ENCODE results near the gene EFNA4.
"Not testable (repeated sequence)": the region's sequence is repeated elsewhere in the genome, so short reads cannot be mapped to it uniquely, and the experiment has no call there.

Gene EFNA4

DNA sequence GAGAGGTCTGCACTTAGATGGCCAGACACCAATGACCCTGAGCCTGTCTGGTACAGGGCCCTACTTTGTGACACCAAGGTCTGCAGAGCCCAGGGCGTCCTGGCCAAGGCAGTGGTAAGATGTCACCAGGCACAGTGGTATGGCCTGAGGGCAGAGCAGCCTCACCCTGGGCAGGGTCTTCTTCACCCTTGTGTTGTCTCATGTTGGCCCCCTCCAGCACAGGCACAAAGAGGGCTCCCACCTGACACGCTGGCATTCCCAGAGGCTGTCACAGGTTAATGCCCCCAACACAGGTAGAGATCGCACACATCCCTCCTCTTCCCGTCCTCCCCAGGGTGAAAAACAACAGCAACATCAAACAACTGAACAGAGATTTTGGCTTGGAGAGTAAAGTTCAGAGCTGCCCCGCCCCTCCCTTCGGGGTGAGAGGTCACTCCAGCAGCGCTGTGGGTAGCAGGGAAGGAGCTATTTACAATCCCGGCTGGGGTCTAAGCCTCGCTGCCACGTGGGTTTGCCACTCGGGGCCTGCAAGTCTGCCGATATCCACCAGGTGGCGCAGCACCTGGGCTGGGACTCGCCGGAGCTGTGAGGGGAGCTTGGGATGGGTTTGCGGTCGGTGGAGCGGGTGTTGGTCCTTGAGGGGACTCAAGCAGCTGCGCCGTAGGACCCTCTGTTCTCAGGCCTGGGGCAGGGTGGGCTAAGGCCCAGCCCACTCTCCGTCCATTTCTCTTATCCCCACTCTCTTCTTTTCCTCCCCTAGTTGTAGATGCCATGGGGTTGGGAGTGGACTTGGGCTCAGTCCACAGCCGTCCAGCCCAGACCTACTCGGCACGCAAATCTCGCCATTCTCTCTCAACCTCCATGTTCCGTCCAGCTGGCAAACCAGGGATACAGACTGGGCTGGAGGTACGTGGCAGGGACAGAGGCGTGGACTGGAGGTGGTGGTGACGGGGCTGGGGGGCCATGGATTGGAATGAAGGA lies 27.8 kb downstream of the EFNA4 start:
- peak; percentile 64 for DNase-seq

DNA sequence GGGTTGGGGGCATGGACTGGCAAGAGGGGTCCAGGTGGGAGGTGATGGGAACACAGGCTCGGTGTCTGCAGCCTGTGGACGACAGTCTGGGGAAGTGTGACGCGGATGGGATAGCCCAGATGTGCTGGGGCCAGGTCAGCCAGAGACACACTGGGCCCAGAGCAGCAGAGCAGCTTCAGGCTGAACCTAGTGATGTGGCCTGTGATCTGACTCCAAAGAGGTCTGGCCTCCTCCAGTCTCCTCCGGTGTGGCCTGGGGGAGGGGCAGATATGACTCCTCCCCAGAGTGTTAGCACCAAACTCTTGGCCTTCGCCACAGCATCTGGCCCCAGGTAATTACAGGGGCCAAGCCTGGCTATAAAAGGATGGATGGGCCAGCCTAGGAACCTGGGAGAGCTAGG lies 28.6 kb downstream of the EFNA4 start:
- no peak for DNase-seq

DNA sequence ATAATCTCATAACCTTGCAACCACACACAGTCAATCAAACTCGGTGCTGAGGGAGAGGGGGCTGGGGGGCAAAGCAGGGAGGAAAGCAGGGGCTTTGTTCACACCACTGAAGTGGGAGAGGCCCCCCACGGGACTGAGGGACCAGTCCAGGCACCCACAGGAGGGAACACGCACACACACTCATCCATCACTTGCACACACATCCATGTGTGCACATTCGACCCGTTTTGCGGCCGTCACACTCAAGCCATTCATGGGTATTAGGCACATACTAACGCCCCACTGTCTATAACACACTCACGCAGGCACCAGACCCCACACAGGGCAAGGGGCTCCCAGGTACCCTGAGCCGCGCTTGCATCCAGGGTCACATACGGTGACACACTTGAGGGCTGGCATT lies 29.1 kb downstream of the EFNA4 start:
- DNase-seq: no peak

DNA sequence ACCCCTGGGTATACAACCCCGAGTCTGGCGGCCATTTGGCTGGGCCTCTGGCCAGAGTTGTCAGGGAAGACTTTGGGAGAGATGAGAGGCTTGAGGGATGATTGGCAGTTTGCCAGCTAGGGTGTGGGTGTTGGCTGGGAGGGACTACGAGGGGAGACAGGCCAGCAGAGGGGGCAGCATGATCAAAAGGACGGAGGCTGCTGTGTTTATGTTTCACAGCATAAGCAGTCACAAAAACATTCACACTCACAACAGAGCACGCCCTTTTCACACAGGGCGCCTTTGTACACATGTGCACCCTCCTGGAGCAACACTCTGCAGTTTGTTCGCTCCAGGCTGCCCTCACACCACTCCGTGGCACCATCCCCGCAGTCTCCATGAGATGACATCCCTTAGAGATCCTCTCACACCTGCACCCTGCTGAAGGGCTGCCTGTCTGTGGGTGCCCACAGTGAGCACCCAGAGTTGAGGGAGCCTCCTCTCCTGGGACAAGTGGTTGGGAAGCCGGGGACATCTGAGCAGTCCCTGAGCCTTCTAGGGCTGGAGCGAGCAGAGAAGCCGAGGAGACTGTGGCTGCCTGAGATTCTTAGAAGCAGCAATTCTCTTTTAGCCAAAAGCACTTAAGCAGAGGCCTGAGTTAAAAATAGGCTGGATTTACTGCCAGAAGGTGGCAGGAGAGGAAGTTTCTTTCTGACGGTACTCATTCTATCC lies 30.5 kb downstream of the EFNA4 start:
- DNase-seq: peak; percentile 37

DNA sequence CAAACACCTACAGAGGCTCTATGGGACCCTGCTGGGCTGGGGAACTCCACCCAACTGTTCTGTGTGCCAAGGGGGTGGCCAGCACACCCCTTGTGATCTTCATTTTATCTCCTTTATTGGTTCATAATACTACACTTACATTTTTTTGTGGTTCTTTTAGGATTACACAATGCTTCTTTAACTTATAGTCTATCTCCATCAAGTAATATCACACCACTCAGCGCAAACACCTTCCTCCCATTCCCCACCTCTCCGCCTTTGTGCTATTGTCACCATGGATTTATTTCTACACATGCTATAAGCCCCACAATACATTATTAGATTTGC lies 31.0 kb downstream of the EFNA4 start:
- DNase-seq: no peak

DNA sequence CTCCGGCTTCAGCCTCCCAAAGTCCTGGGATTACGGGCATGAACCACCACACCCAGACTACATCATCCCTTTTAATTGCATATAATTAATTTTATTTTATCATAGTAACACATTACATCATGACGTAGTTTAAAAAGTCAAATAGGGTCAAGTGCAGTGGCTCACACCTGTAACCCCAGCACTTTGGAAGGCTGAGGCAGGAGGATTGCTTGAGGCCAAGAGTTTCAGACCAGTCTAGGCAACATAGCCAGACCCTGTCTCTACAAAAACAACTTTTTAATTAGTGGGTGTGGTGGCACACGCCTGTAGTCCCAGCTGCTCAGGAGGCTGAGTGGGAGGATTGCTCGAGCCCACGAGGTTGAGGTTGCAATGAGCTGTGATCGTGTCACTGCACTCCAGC lies 35.8 kb downstream of the EFNA4 start:
- no peak for DNase-seq

DNA sequence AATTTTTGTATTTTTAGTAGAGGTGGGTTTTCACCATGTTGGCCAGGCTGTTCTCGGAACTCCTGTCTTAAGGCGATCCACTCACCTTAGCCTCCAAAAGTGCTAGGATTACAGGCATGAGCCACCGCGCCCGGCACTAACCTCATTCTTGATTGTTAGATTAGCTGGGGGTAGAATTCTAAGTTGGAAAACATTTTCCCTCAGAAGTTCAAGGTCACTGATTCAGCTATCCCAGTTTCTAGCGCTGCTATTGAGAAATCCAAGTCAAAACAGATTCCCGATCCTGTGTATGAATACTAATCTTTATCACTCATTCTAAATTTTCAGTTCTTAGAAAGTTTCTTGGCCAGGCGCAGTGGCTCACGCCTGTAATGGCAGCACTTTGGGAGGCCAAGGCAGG lies 39.8 kb downstream of the EFNA4 start:
- no peak for DNase-seq

DNA sequence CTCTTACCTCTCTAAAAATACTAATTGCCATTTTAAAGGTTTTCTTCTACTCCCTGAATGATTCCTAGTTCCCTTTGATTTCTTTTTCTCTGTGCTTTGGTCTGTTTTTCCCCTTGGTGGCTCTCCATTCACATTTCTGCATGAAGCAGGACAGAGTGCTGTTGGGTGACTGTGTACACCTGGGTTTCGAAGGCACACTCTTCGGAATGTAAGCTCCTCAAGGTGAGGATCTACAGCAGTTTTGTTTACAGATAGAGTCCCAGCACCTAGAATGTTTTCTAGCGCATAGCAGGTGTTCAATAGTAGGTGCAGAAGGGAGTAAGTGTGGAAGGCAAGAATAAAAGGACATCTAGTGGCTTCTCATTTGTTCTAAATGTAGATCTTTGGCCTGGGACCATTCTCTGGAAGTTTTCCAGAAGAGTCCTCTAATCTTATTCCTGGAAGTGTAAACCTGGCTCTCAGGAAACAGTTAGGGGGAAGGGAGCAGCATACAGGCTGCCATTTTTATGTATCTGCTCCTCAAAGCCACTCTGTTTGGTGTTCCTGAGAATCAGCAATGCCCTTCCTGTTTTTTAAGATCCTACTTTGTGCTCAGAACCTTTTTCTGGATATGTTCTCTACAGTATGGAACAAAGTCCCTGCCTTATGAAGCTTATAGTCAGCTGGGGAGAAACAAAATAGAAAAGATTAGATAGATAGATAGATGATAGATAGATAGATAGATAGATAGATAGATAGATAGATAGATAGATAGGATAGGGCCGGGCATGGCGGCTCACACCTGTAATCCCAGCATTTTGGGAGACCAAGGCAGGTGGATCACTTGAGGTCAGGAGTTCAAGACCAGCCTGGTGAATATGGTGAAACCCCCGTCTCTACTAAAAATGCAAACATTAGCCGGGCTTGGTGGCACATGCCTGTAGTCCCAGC lies 41.3 kb downstream of the EFNA4 start:
- no peak for DNase-seq

DNA sequence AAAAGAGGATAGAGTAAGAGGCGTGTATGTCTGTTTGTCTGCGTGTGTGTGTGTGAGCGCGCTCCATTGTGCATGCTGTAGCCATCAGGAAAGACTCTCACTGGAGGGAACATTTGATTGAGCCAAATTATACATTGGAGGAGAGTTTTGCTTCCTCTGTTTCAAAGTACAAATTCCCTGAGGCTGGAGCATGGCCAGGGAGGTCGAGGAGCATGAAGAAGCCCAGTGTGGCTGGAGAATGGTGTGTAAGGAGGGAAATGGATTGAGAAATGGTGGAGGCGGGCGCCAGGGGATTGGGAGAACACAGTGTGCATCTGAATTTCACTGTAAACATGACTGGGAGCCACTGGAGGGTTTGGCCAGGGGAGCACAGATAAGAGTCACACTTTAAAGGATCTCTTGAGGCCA lies 42.1 kb downstream of the EFNA4 start:
- DNase-seq: no peak

DNA sequence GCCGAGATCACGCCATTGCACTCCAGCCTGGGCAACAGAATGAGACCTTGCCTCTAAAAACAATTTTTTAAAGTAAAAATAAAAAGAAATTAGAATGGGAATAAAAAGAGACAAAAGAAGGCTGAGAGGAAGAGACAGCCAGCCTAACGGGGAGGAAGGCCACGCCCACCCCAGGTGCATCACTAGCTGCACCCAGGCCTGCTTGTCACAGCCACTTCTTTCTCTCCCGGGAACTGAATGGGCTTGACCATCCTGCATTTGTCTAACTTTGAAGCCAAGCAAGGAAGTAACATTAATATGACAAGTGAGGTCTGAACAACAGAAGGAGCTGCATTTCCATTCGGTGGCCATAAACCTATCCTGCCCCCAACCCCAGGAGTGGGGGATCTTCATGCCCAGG lies 43.3 kb downstream of the EFNA4 start:
- DNase-seq: no peak

DNA sequence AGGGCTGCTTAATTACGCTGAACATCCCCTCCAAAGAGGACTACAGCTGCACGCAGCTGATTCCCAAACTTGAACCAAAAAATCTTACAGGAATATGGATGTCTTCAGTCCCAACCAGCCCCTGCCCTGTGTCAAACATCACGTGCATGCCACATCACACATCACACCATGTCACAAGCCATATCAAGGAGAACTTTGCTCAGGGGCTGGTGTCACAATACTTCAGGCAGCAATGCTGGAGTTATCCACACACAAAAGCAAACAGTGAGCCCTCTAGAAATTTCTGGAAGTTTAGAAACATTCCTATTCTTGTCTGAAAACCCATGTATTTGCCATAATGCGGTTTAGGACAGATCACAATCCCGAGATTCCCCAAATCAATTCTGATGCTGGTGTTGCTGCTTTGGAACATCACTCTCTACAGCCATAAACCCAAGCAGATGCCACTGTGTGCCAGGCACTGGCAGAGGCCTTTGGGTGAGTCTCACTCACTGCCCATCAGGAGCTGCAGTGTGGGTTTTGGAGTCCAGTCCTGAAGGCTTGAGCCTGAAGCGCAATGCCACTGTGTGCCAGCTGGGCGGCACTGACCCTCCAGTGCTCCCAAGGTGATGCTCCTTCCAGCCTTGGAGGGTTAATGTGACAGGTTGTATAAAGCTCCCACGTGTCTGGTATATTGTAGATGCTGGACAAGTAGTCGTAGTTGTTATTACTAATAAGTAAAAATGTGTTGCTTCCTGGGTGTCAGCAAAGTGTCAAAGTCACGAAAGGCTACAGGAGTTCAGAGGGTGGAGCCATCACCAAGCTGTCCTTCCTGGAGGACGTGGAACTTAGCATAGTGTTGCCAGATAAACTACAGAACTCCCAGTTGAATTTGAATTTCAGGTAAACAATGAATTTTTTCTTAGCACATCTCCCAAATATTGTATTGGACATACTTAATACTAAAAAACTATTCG lies 44.0 kb downstream of the EFNA4 start:
- DNase-seq: no peak

DNA sequence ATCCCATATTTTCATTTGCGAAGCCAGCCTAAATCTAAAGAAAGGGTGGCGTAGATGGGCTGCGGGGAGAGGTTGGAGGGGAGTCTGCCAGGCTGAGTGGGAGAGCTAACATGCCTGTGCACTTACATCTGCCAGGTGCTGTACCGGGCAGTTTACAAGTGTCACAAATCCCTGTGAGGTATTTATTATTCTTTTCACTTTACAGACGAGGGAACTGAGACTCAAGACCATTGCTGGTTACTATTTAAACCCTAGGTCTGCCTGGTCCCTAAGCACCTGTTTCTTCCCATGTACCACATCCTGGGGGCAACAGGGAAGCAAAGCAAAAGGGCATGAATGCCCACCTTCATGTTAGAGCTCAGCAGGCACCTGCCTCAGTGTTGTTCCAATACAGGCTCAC lies 44.8 kb downstream of the EFNA4 start:
- no peak for DNase-seq

DNA sequence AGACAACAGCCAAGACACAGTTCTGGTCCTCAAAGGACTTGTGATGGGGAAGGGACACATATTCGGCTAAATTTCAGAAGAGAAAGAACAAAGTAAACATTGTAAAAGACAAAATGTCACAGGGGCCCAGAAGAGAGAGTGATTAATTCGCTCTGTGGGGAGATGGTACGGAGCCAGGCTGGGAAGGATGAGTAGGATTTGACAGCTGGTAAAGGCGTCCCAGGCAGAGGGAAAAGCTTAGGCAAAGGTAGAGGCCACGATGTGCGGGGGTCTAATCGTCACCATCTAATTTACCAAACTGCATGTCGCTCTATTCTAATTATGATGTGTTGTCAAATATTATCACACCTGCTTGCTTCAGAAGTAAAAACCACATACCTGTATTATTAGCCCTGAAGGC lies 46.8 kb downstream of the EFNA4 start:
- DNase-seq: no peak

DNA sequence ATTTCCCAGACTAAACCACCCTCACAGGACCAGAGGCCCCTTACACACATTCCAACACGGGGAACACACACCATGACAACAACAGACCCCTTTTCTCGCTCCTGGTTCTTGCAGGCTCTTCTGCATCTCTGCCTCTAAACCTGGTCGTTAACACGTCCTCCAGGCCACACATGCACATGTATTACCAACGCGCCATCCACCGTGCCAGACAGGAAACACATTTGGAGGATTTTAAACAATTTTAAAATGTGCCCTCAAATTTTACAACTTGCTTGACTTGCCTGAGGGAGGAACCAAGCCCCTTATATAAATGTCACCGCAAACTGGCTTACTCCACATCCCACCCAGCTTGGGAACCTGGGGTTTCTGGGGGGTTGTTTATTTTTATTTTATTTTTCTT lies 47.3 kb downstream of the EFNA4 start:
- DNase-seq: no peak

DNA sequence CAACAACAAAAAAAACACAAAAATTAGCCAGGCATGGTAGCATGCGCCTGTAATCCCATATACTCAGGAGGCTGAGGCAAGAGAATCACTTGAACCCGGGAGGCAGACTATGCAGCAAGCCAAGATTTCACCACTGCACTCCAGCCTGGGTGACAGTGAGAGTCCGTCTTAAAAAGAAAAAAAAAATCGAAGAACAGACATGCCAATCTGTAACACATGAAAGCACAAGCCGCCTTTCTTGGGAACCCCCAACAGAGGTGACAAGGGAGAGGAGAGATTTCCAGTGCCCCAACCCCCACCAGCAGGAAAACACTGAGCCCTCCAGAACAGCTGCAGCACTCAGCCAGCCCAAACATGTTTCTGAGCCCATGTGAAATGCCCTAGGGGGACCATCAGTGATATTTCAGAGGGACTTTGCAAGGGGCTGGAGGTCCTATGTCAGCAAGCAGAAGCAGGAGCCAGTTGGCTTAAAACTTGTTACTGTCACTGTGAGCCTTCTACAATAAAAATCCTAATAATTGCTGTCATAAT lies 50.0 kb downstream of the EFNA4 start:
- no peak for DNase-seq

DNA sequence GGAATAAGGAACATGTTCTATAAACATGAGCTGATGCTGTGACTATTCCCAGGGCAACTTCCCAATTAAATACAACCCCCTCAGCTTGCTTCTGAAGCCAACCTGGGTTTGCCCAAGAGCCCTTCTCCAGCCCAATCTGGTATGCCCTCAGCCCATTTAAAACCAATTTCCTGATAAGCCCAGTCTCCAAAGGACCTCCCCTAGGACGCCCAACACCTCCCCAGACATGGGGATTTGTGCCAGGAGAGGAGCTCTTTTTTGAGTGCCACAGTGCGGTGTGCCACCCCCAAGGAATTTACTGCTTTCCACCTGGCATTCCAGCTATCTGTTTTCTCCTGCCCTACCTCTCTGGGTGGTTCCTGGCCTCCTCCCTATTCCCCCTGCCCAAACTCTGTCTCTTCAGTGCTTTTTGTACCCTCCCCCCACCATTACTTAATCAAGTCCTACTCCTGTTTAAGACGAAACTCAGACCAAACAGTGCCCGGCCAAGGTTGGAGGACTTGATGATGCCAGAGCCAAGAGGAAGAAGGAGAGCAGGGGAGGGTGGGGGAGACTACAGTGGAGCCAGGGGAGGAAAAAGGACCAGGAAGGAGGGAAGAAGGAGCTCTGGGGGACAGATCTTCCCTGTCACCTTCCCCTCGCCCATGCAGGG lies 52.7 kb downstream of the EFNA4 start:
- no peak for DNase-seq

DNA sequence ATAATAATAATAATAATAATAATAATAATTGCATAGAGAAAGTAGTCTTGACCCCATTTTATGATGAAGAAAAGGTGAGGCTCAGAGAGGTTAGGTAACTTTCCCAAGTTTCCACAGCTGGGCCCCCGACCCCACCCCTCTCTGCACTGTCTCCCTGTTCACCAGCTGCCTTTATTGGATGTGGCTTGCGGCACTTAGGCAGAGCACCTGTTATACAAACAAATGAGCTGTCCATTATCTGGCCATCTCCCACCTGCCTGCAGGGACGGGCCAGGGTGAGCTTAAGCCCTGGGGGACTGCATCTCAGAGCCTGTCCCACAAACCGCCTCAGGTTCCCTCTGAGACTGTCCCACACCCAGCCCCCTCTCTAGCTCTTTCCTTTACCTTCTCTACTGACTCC lies 54.1 kb downstream of the EFNA4 start:
- DNase-seq: no peak

DNA sequence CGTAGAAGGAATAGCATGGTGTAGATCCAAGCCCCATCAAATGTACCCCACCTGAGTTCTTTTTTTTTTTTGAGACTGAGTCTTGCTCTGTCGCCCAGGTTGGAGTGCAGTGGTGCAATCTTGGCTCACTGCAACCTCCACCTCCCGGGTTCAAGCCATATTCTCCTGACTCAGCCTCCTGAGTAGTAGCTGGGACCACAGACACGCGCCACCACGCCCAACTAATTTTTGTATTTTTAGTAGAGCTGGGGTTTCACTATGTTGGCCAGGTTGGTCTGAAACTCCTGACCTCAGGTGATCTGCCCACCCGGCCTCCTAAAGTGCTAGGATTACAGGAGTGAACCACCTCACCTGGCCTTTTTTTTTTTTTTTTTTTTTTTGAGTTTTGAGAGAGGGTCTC lies 54.5 kb downstream of the EFNA4 start:
- not testable (repeated sequence) for DNase-seq

Measured in fibroblast of skin of right biceps (primary cell).